Mesenteric fat pad (tissue), 1 donor: ENCODE measurements around the gene RASGRF1. TPM values are rescaled to one million over a fixed set of nuclear protein-coding genes. Genes with fewer than 3 reads are reported as not detected.
"Not testable (repeated sequence)": the region's sequence is repeated elsewhere in the genome, so short reads cannot be mapped to it uniquely, and the experiment has no call there.

Source experiments
- DNase-seq: peaks from one replicate; pipeline ENCODE4 v3.0.0-alpha.2; 2020; ENCODE audit warnings: low spot score
- total RNA-seq: library from RNA; stranded (reverse); fragmentation: NEBNext Ultra II Directional; extraction: Animal tissue kit (Norgen Biotek cat#: 25700); gene quantifications from one replicate; pipeline ENCODE4 v1.2.1, GENCODE V29; 2021
- donor health status: DM: yes; HTN: yes; CAD: no.

Gene RASGRF1
- total RNA-seq, 1 donor from 2014 or later = not detected

- no peak for DNase-seq
Observed at GRCh38 chr15:79009379-79009778, 81.2 kb downstream of the RASGRF1 start.

- no peak for DNase-seq
Observed at GRCh38 chr15:79008659-79009058, 81.9 kb downstream of the RASGRF1 start.

GRCh38 chr15:79007066-79007465, 83.5 kb downstream of the RASGRF1 start:
- DNase-seq = no peak

- DNase-seq = no peak
Observed at GRCh38 chr15:79006071-79006470, 84.5 kb downstream of the RASGRF1 start.

GRCh38 chr15:79004336-79004735, 86.2 kb downstream of the RASGRF1 start:
- DNase-seq = no peak

GRCh38 chr15:79003896-79004295, 86.7 kb downstream of the RASGRF1 start:
- no peak for DNase-seq

GRCh38 chr15:79003301-79003700, 87.3 kb downstream of the RASGRF1 start:
- DNase-seq = no peak

- no peak for DNase-seq
Observed at GRCh38 chr15:79002581-79002980, 88.0 kb downstream of the RASGRF1 start.

- DNase-seq = no peak
Observed at GRCh38 chr15:78999636-79000035, 90.9 kb downstream of the RASGRF1 start.

- no peak for DNase-seq
Observed at GRCh38 chr15:78998526-78998925, 92.1 kb downstream of the RASGRF1 start.

- DNase-seq = no peak
Observed at GRCh38 chr15:78997981-78998499, 92.5 kb downstream of the RASGRF1 start.

- DNase-seq = no peak
Observed at GRCh38 chr15:78996894-78997275, 93.7 kb downstream of the RASGRF1 start.

GRCh38 chr15:78995921-78996893, 94.4 kb downstream of the RASGRF1 start:
- DNase-seq = no peak

GRCh38 chr15:78995161-78995560, 95.4 kb downstream of the RASGRF1 start:
- not testable (repeated sequence) for DNase-seq

- no peak for DNase-seq
Observed at GRCh38 chr15:78993931-78994530, 96.5 kb downstream of the RASGRF1 start.

- DNase-seq = no peak
Observed at GRCh38 chr15:78993257-78993930, 97.2 kb downstream of the RASGRF1 start.

- DNase-seq = no peak
Observed at GRCh38 chr15:78992416-78993256, 97.9 kb downstream of the RASGRF1 start.

- DNase-seq = no peak
Observed at GRCh38 chr15:78991879-78992278, 98.7 kb downstream of the RASGRF1 start.

- DNase-seq = no peak
Observed at GRCh38 chr15:78991476-78991875, 99.1 kb downstream of the RASGRF1 start.

- DNase-seq = no peak
Observed at GRCh38 chr15:78990278-78990677, 100.3 kb downstream of the RASGRF1 start.
